HG03103 (cell line): ENCODE data around the gene BPIFA1.

Experiments used
- ATAC-seq: cut with Tn5 transposase; IDR thresholded peaks from one replicate; pipeline ENCODE4 v1.9.1; 2021; ENCODE audit warnings: low read depth; ENCODE audit not compliant: unreplicated experiment

BPIFA1 gene

GRCh38 chr20:33235696-33236095 lies at the start of gene BPIFA1:
TSS of gene BPIFA1 (plus strand) at chr20:33235996. CDS start at chr20:33237712, 1,716 bp downstream.
- no peak for ATAC-seq

GRCh38 chr20:33187491-33187890 lies 48.3 kb upstream of the BPIFA1 start:
- ATAC-seq, result no peak

GRCh38 chr20:33188421-33188820 lies 47.4 kb upstream of the BPIFA1 start:
- no peak for ATAC-seq

GRCh38 chr20:33191484-33191883 lies 44.3 kb upstream of the BPIFA1 start:
- no peak for ATAC-seq

- no peak for ATAC-seq
These were observed 43.8 kb upstream of the BPIFA1 start for GRCh38 chr20:33191955-33192354.

- no peak for ATAC-seq
These were observed 42.8 kb upstream of the BPIFA1 start for GRCh38 chr20:33192912-33193501.

GRCh38 chr20:33199026-33199425 lies 36.8 kb upstream of the BPIFA1 start:
- ATAC-seq, result no peak

GRCh38 chr20:33202451-33202850 lies 33.3 kb upstream of the BPIFA1 start:
- no peak for ATAC-seq

GRCh38 chr20:33203444-33203843 lies 32.4 kb upstream of the BPIFA1 start:
- ATAC-seq, result no peak

- ATAC-seq, result no peak
These were observed 26.0 kb upstream of the BPIFA1 start for GRCh38 chr20:33209789-33210188.

- ATAC-seq, result no peak
These were observed 25.4 kb upstream of the BPIFA1 start for GRCh38 chr20:33210371-33210770.

GRCh38 chr20:33211817-33212424 lies 23.9 kb upstream of the BPIFA1 start:
- ATAC-seq, result no peak

GRCh38 chr20:33217052-33217451 lies 18.7 kb upstream of the BPIFA1 start, which contains the start of gene BPIFA3:
TSS of gene BPIFA3 (plus strand) at chr20:33217352. CDS start at chr20:33217537, 185 bp downstream.
- no peak for ATAC-seq

GRCh38 chr20:33224399-33224798 lies 11.4 kb upstream of the BPIFA1 start:
- no peak for ATAC-seq

GRCh38 chr20:33229843-33230242 lies 6.0 kb upstream of the BPIFA1 start:
- no peak for ATAC-seq

- ATAC-seq, result no peak
These were observed 4.6 kb upstream of the BPIFA1 start for GRCh38 chr20:33231237-33231636.

- ATAC-seq, result no peak
These were observed 3.2 kb upstream of the BPIFA1 start for GRCh38 chr20:33232486-33233072.

GRCh38 chr20:33233129-33233774 lies 2.5 kb upstream of the BPIFA1 start:
- no peak for ATAC-seq

GRCh38 chr20:33234050-33234449 lies 1.7 kb upstream of the BPIFA1 start:
- ATAC-seq, result no peak

- no peak for ATAC-seq
These were observed 555 bp downstream of the BPIFA1 start for GRCh38 chr20:33236351-33236750.

- ATAC-seq, result no peak
These were observed 2.2 kb downstream of the BPIFA1 start for GRCh38 chr20:33237989-33238388.

GRCh38 chr20:33239418-33239817 lies 3.6 kb downstream of the BPIFA1 start:
- ATAC-seq, result no peak
